PC-3 (cell line): ENCODE data around the gene CORO2A.

Experiments used
- CTCF ChIP-seq: fragments of 300-600 bp; sonication (generic); conservative IDR thresholded peaks from 2 replicates; pipeline ENCODE4 v1.5.1; 2017; ENCODE audit warnings: antibody characterized with exemption, low read depth, mild to moderate bottlenecking, low read length
- EZH2phosphoT487 ChIP-seq: fragments of 300-600 bp; sonication (generic); IDR thresholded peaks from 2 replicates; pipeline ENCODE4 v1.6.1; 2018; ENCODE audit warnings: mild to moderate bottlenecking, antibody characterized with exemption, low read length, borderline replicate concordance

GRCh38 chr9:98144631-98145030, 47.8 kb downstream of the CORO2A start:
- no peak for TF ChIP-seq CTCF
- TF ChIP-seq EZH2phosphoT487, result no peak
